Parathyroid adenoma (tissue), 2 donors: ENCODE results near the gene ANKRD28.
A peak's percentile ranks its signal among the peaks of the same experiment; 100 is the strongest.

ENCODE experiments used
- H2AFZ ChIP-seq: fragments of 300-600 bp; sonication (generic); one replicate; pipeline ENCODE4 v1.7.0; 2017; ENCODE audit warnings: antibody characterized with exemption, mild to moderate bottlenecking
- H3K27ac ChIP-seq: fragments of 300-600 bp; sonication (generic); one replicate; pipeline ENCODE4 v1.7.0; 2017
- H3K27me3 ChIP-seq: fragments of 300-600 bp; sonication (generic); one replicate; pipeline ENCODE4 v1.7.0; 2017; ENCODE audit warnings: low read length; ENCODE audit not compliant: control insufficient read depth, insufficient read depth
- H3K36me3 ChIP-seq: fragments of 300-600 bp; sonication (generic); one replicate; pipeline ENCODE4 v1.7.0; 2017; ENCODE audit warnings: low read length; ENCODE audit not compliant: control insufficient read depth, insufficient read depth
- H3K4me1 ChIP-seq: fragments of 300-600 bp; sonication (generic); one replicate; pipeline ENCODE4 v1.7.0; 2017; ENCODE audit warnings: control low read depth
- H3K4me2 ChIP-seq: fragments of 300-600 bp; sonication (generic); one replicate; pipeline ENCODE4 v1.7.0; 2017; ENCODE audit warnings: low read length
- H3K4me3 ChIP-seq: fragments of 300-600 bp; sonication (generic); one replicate; pipeline ENCODE4 v1.7.0; 2017; ENCODE audit warnings: low read depth, low read length
- H3K79me2 ChIP-seq: fragments of 300-600 bp; sonication (generic); one replicate; pipeline ENCODE4 v1.7.0; 2017; ENCODE audit warnings: control low read depth
- H3K9ac ChIP-seq: fragments of 300-600 bp; sonication (generic); one replicate; pipeline ENCODE4 v1.7.0; 2017; ENCODE audit warnings: mild to moderate bottlenecking
- H3K9me3 ChIP-seq: fragments of 300-600 bp; sonication (generic); one replicate; pipeline ENCODE4 v1.7.0; 2017; ENCODE audit warnings: low read length; ENCODE audit not compliant: control insufficient read depth
- CTCF ChIP-seq: fragments of 300-600 bp; sonication (generic); IDR thresholded peaks from one replicate; pipeline ENCODE4 v1.7.0; 2017; ENCODE audit warnings: antibody characterized with exemption, mild to moderate bottlenecking
- donor health status: primary hyperparathyroidism.

ANKRD28 gene

GRCh38 chr3:15693355-15693754 is 104.4 kb downstream of the ANKRD28 start:
- no peaks in the 10 kb centered on the region for H3K27me3 ChIP-seq
- no peak overlapping the region for H3K27ac ChIP-seq
- no peak overlapping the region for H3K4me2 ChIP-seq
- no peaks in the 10 kb centered on the region for H3K36me3 ChIP-seq
- H3K9me3 ChIP-seq, result no peaks in the 10 kb centered on the region
- H3K4me1 ChIP-seq, result peaks cover 3% of the 10 kb centered on the region
- TF ChIP-seq CTCF, result no peak
- no peak overlapping the region for H3K4me3 ChIP-seq
- H3K79me2 ChIP-seq, result no peaks in the 10 kb centered on the region
- H2AFZ ChIP-seq, result no peak overlapping the region
- H3K9ac ChIP-seq, result no peak overlapping the region

- peaks cover 8% of the 10 kb centered on the region for H3K4me1 ChIP-seq
- no peaks in the 10 kb centered on the region for H3K9me3 ChIP-seq
- H3K4me3 ChIP-seq, result no peak overlapping the region
- no peak for TF ChIP-seq CTCF
- H3K36me3 ChIP-seq, result no peaks in the 10 kb centered on the region
- H3K79me2 ChIP-seq, result no peaks in the 10 kb centered on the region
- H3K4me2 ChIP-seq, result no peak overlapping the region
- no peaks in the 10 kb centered on the region for H3K27me3 ChIP-seq
- H3K27ac ChIP-seq, result no peak overlapping the region
- no peak overlapping the region for H2AFZ ChIP-seq
- no peak overlapping the region for H3K9ac ChIP-seq
Measured at GRCh38 chr3:15690748-15691147, 107.0 kb downstream of the ANKRD28 start.

- H3K9me3 ChIP-seq, result no peaks in the 10 kb centered on the region
Measured at GRCh38 chr3:15690230-15690629, 107.5 kb downstream of the ANKRD28 start.

GRCh38 chr3:15685927-15686326 is 111.9 kb downstream of the ANKRD28 start:
- Histone ChIP-seq H3K4me3 (no peak overlapping the region), H3K9me3 (no peaks in the 10 kb centered on the region), H3K4me1 (peaks cover 25% of the 10 kb centered on the region), H3K27me3 (no peaks in the 10 kb centered on the region), H3K36me3 (no peaks in the 10 kb centered on the region), H3K27ac (peak overlapping the region; percentile 25), H3K9ac (no peak overlapping the region), H2AFZ (no peak overlapping the region), H3K79me2 (no peaks in the 10 kb centered on the region), H3K4me2 (peak overlapping the region; percentile 27)
- TF ChIP-seq CTCF, result no peak

More at GRCh38 chr3:15690230-15690629, 107.5 kb downstream of the ANKRD28 start:
- H3K27me3 ChIP-seq, result no peaks in the 10 kb centered on the region
- no peak overlapping the region for H3K27ac ChIP-seq
- no peaks in the 10 kb centered on the region for H3K79me2 ChIP-seq
- H3K9ac ChIP-seq, result no peak overlapping the region
- TF ChIP-seq CTCF, result no peak
- H3K4me2 ChIP-seq, result no peak overlapping the region
- H2AFZ ChIP-seq, result no peak overlapping the region
- peaks cover 8% of the 10 kb centered on the region for H3K4me1 ChIP-seq
- no peaks in the 10 kb centered on the region for H3K36me3 ChIP-seq
- no peak overlapping the region for H3K4me3 ChIP-seq

- H2AFZ ChIP-seq, result no peak overlapping the region
- H3K79me2 ChIP-seq, result no peaks in the 10 kb centered on the region
- peak overlapping the region; percentile 3 for H3K4me2 ChIP-seq
- no peak for TF ChIP-seq CTCF
- peak overlapping the region; percentile 30 for H3K27ac ChIP-seq
- H3K4me3 ChIP-seq, result no peak overlapping the region
- H3K27me3 ChIP-seq, result no peaks in the 10 kb centered on the region
- no peaks in the 10 kb centered on the region for H3K9me3 ChIP-seq
- no peak overlapping the region for H3K9ac ChIP-seq
- H3K36me3 ChIP-seq, result no peaks in the 10 kb centered on the region
- H3K4me1 ChIP-seq, result peaks cover 25% of the 10 kb centered on the region
Measured at GRCh38 chr3:15683253-15683652, 114.5 kb downstream of the ANKRD28 start.
